GM12864 (cell line): ENCODE data around the gene CD82.

Experiments
- DNase-seq: peaks from one replicate; pipeline ENCODE4 v3.0.0-alpha.2; 2011; ENCODE audit warnings: low read depth
- H3K4me3 ChIP-seq: 2 replicates; pipeline ENCODE4 v1.5.1; 2011; ENCODE audit warnings: mild to moderate bottlenecking, low read depth, low read length, control low read depth
- TF ChIP-seq, protein P1 (sequence below): IDR thresholded peaks from 2 replicates; pipeline ENCODE4 v1.5.1; 2011; ENCODE audit warnings: low read depth, mild to moderate bottlenecking, moderate library complexity, low read length, control low read depth, inconsistent platforms; ENCODE audit errors: missing control alignments

Gene CD82

GRCh38 chr11:44573333-44573732, 7.9 kb downstream of the CD82 start:
- H3K4me3 ChIP-seq, result no peak overlapping the region; the same call in 1 of the 2 replicates
- DNase-seq, result no peak
- TF ChIP-seq, protein P1, sequence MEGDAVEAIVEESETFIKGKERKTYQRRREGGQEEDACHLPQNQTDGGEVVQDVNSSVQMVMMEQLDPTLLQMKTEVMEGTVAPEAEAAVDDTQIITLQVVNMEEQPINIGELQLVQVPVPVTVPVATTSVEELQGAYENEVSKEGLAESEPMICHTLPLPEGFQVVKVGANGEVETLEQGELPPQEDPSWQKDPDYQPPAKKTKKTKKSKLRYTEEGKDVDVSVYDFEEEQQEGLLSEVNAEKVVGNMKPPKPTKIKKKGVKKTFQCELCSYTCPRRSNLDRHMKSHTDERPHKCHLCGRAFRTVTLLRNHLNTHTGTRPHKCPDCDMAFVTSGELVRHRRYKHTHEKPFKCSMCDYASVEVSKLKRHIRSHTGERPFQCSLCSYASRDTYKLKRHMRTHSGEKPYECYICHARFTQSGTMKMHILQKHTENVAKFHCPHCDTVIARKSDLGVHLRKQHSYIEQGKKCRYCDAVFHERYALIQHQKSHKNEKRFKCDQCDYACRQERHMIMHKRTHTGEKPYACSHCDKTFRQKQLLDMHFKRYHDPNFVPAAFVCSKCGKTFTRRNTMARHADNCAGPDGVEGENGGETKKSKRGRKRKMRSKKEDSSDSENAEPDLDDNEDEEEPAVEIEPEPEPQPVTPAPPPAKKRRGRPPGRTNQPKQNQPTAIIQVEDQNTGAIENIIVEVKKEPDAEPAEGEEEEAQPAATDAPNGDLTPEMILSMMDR, result no peak

DNA sequence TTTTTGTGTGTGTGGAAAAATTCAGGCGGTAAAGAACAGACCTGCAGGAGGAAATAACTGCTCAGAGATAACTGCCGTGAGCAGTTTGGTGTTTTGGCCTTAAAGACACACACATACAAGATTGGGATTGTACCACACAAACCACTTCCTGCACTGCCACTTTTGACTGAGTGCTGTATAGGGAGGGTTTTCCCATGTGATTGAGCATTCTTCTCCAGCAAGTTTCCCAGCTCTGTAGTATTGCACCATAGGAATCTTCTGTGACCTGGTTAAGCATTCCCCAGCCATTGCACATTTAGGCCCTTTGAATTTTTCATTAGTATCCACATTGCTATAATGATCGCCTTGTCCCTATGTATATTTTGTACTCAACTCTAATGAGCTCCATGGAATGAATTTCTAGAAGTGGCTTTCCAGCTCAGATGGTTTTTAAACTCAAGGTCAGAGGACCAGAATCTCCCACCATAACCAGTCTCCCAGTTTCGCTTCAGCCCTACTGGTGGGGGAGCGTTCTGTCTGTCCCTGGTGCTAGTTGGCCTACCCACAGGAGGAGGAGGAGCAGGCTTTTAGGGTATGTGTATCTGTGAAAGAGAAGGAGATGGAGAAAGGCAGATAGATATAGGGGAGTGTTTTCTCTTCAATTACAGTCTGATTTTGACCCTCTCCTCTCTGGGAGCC, 9.3 kb downstream of the CD82 start:
- TF ChIP-seq, protein P1, result no peak
- H3K4me3 ChIP-seq, result no peak overlapping the region; the same call in 1 of the 2 replicates
- no peak for DNase-seq

GRCh38 chr11:44575288-44575672, 9.8 kb downstream of the CD82 start:
- TF ChIP-seq, protein P1, result no peak
- DNase-seq, result no peak
- H3K4me3 ChIP-seq, result no peak overlapping the region

GRCh38 chr11:44575962-44576361, 10.5 kb downstream of the CD82 start:
- no peak overlapping the region for H3K4me3 ChIP-seq
- DNase-seq, result no peak
- TF ChIP-seq, protein P1, result no peak

DNA sequence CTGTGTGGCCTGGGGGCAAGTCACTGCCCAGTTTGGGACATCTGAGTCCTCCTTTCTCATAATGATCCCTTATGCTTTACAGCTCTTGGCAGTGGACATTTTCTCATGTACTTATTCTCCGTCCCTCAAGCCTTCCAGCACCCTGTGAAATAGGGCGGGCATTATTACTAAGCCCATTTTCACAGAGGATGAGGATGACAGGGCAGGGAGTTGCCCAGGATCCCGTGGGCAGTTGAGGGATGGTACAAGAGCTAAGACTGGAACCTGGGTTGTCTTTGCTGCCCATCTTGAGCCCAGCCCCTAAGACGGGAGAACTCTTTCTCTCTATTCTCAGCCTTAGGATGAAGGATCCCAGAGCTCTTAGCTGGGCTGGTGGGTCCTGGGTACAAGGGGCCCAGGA, 11.2 kb downstream of the CD82 start:
- H3K4me3 ChIP-seq, result no peak overlapping the region
- no peak for DNase-seq
- TF ChIP-seq, protein P1, result no peak

DNA sequence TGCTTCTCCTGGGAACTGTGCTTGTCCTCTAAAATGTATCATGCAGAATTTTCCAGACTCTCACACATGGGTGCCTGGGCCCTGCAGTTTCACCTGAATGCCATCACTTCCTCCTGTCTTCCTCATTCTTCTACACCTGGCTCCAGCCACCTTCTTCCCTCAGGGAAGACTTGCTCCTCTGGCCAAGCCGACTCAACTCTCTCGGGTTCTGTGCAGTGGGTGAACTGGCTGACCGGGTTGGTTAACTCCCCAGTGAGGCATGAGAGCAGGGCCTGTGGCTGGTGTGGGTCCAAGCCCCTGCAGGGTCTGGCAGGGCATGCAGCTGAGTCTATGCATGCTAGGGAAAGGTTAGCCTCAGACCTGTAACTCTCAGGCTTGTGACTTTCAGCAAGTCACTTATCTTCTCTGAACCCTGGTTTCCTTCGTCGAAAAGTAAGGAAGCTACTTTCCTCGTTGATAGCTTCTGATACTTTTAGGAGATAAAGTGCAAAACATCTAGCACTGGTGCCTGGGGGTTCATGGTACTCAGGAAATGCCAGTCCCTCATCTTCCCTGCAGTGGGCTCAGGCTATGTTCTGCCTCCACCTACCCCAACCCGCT, 11.9 kb downstream of the CD82 start:
- no peak overlapping the region for H3K4me3 ChIP-seq
- DNase-seq, result no peak
- TF ChIP-seq, protein P1, result no peak

DNA sequence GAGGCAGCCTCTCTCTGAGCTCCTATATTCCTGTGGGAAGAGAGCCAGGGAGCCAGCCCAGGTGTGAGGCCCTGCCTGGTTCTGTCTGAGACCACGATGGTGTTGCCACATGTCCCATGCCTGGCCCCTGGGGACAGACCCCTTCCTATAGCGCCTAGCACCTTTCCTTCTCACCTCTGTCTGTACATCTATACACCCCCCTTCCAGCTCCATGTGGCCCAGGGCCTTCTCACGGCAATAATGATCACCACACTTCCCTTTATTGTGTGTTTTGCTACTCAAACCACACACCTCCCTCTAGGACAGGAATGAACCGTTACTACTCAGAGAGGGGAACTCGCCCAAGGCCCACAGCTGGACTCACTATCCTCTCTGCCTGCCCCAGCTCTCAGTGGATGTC, 12.8 kb downstream of the CD82 start:
- H3K4me3 ChIP-seq, result no peak overlapping the region
- no peak for DNase-seq
- TF ChIP-seq, protein P1, result no peak
